Mucosa of descending colon (tissue), 3 donors: ENCODE measurements around the gene TRABD2A. TPM values are rescaled to one million over a fixed set of nuclear protein-coding genes. Genes with fewer than 3 reads are reported as not detected.

Source experiments
- ATAC-seq: fragments of 200-7000 bp; cut with Tn5 transposase; one replicate; pipeline ENCODE4 v1.9.1; 2020; ENCODE audit warnings: mild to moderate bottlenecking, moderate library complexity
- DNase-seq, 3 donors: peaks; one replicate each; pipeline ENCODE4 v3.0.0-alpha.2; 2020
- H3K36me3 ChIP-seq: fragments of 200-600 bp; one replicate; pipeline ENCODE4 v1.8.0; 2021; ENCODE audit warnings: low read depth, mild to moderate bottlenecking
- H3K4me1 ChIP-seq: fragments of 200-600 bp; one replicate; pipeline ENCODE4 v1.8.0; 2021; ENCODE audit warnings: low read depth, mild to moderate bottlenecking
- H3K4me3 ChIP-seq: fragments of 200-600 bp; one replicate; pipeline ENCODE4 v1.8.0; 2021; ENCODE audit warnings: mild to moderate bottlenecking
- H3K9me3 ChIP-seq: fragments of 200-600 bp; one replicate; pipeline ENCODE4 v1.8.0; 2021; ENCODE audit warnings: mild to moderate bottlenecking
- CTCF ChIP-seq: fragments of 200-600 bp; IDR thresholded peaks from one replicate; pipeline ENCODE4 v1.8.0; 2022; ENCODE audit warnings: antibody characterized with exemption, mild to moderate bottlenecking
- intact Hi-C, 2 donors: fragments of 100-400 bp; cut with DNase I in 1 of 2; cut with micrococcal nuclease in 1 of 2; formaldehyde crosslinking; loops; one replicate each; pipeline versions ENCODE4 v1.11.0 to v1.11.1; 2022; cut with DNase I, micrococcal nuclease
- total RNA-seq, 3 donors: library from RNA; stranded (reverse); fragmentation: NEBNext Ultra II Directional in 2 of 3; extraction: Animal tissue kit (Norgen Biotek cat#: 25700) in 2 of 3; gene quantifications; one replicate each; pipeline versions ENCODE4 v1.2.1 to v1.2.4, GENCODE V29; 2021 to 2023
- donor health status: DM: no; HTN: no; CAD: no; lungs with moderate emphysema.
- donor health status: DM: no; HTN: no; CAD: no.
- donor health status: DM: no; HTN: yes; CAD: no.

The TRABD2A gene
- total RNA-seq, 3 donors from 2014 or later, result 40.2 to 132 (median 63.2) TPM

DNA sequence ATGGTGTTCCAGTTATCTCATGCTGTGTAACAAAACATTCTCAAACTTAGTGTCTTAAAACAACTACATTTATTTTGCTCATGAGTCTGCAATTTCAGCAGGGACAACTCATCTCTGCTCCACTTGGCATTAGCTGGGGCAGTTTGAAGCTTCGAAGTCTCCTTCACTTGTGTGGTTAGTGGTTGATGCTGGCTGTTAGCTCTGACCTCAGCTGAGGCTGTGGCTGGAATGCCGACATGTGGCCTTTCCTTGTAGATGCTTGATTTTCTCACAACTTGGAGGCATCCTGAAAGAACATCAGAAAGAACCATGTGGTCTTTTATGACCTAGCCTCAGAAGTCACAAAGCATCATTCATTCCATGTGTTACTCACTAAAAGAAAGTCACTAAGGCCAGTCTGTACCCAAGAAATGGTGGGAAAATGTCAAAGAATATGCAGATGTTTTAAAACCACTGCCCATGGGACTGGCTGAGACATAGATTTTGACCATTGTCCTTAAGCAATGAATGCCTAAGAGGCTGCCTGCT is 20.8 kb upstream of the TRABD2A start:
- no peak overlapping the region for H3K4me3 ChIP-seq
- DNase-seq (no peak), ATAC-seq (no peak)
- intact Hi-C loops, result no loop called here
- H3K4me1 ChIP-seq, result no peaks in the 10 kb centered on the region
- TF ChIP-seq CTCF, result no peak
- no peaks in the 10 kb centered on the region for H3K9me3 ChIP-seq
- H3K36me3 ChIP-seq, result no peaks in the 10 kb centered on the region

DNA sequence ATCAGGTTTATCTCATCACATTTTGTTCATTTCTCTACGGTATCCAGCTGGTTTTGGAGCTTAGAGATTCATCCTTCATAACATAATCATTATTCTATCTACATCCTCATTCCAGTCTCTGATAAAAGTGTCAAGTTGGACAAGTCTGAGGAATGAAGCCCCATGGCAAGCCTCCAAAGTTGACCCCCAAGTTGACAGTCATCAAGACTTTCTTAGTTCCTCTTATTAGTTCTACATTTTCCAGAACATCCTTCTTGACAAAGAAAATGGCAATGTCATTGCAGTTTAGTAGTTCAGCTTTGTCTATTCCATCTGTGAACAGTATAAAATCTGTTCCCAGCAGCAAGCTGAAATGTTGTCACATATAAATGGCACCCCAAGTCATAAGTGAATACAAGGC is 20.1 kb upstream of the TRABD2A start:
- no peaks in the 10 kb centered on the region for H3K36me3 ChIP-seq
- no peak for ATAC-seq
- H3K4me1 ChIP-seq, result no peaks in the 10 kb centered on the region
- H3K4me3 ChIP-seq, result no peak overlapping the region
- intact Hi-C loops, result no loop called here
- no peak for DNase-seq
- no peaks in the 10 kb centered on the region for H3K9me3 ChIP-seq
- TF ChIP-seq CTCF, result no peak

DNA sequence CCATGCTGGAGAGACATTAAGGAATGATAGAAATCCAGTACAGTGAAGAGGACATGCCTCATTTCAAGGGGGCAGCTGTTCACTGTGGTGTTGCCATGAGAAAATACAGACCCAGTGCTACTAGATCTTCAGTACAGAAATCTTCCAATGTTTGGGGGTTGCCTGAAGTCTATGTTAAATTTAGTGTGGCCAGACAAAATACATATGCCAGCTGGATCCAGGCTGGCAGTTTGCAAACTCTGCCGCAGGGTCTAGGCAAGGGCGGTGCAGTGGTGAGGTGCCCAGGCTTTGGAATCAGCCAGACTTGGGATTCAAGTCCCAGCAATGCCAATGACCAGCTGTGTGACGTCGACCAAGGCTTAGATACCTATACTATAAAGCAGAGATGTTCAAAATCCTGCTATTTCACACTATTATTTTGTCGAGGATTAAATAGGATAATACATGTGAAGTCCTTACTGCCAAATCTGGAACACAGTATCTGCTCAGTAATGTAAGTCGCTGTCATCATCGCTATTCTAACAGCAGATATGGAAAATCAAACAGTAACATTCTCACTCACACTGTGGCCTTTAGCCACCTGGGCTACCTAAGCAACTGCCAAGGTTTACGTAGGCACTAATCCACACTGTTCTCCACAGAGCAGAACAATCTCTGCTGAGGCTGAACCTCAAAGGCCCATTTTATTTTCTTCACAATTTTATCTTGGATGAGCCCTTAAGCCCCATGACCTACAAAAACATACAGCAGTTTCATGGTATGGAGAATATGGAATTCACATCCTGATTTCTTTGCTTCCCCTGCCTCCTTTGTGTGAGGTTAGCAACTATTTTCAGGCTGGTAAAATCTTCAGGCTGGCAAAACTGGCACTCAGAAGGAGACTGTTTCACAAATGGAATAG is 18.7 kb upstream of the TRABD2A start:
- Histone ChIP-seq H3K4me3 (no peak overlapping the region), H3K4me1 (no peaks in the 10 kb centered on the region), H3K36me3 (no peaks in the 10 kb centered on the region), H3K9me3 (no peaks in the 10 kb centered on the region)
- DNase-seq, result no peak
- no peak for ATAC-seq
- intact Hi-C loops, result no loop called here
- no peak for TF ChIP-seq CTCF

DNA sequence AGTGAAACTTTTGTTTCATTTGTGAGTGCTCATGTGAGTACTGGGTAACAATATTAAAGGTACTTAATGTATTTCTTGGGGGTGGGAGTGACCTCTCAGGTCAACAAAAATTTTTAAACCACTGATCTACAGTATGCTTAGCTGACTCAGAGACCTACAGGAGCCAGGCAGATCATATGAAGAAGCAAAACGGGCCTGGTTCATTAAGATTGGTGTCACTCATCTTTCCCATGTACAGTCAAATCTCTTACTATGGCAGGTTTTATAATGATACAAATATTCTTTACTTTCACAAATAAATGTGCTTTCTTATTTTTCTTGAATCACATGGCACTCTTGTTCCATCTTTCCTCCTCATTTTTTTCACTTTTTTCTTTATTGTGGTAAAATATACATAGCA is 16.9 kb upstream of the TRABD2A start:
- Histone ChIP-seq H3K36me3 (no peaks in the 10 kb centered on the region), H3K9me3 (no peaks in the 10 kb centered on the region), H3K4me3 (no peak overlapping the region), H3K4me1 (no peaks in the 10 kb centered on the region)
- DNase-seq, result no peak
- no peak for ATAC-seq
- intact Hi-C loops, result no loop called here
- TF ChIP-seq CTCF, result no peak

GRCh38 chr2:84896567-84896966 is 15.7 kb upstream of the TRABD2A start:
- DNase-seq, result no peak
- TF ChIP-seq CTCF, result no peak
- intact Hi-C loops, result no loop called here

More at GRCh38 chr2:84896567-84896966, 15.7 kb upstream of the TRABD2A start:
- Histone ChIP-seq H3K4me3 (no peak overlapping the region), H3K36me3 (no peaks in the 10 kb centered on the region), H3K9me3 (no peaks in the 10 kb centered on the region), H3K4me1 (no peaks in the 10 kb centered on the region)
- ATAC-seq, result no peak
